SJCRH30 (cell line): Measurements from ENCODE around the gene LIN28A. TPM values are rescaled to one million over a fixed set of nuclear protein-coding genes. Genes with fewer than 3 reads are reported as not detected.
"Not testable (repeated sequence)": the region's sequence is repeated elsewhere in the genome, so short reads cannot be mapped to it uniquely, and the experiment has no call there.

ENCODE experiments used
- DNase-seq, 2 experiments: peaks; one replicate each; pipeline ENCODE4 v3.0.0-alpha.2; 2015 to 2020
- H3K27ac ChIP-seq: fragments of 250-450 bp; sonication (Bioruptor Pico); 2 replicates; pipeline ENCODE4 v1.5.1; 2020; ENCODE audit warnings: mild to moderate bottlenecking, moderate library complexity
- H3K27me3 ChIP-seq: fragments of 250-450 bp; sonication (Bioruptor Pico); 2 replicates; pipeline ENCODE4 v1.5.1; 2020; ENCODE audit warnings: mild to moderate bottlenecking, moderate library complexity
- H3K36me3 ChIP-seq: fragments of 250-450 bp; sonication (Bioruptor Pico); 2 replicates; pipeline ENCODE4 v1.5.1; 2020; ENCODE audit warnings: mild to moderate bottlenecking, moderate library complexity
- H3K4me1 ChIP-seq: fragments of 250-450 bp; sonication (Bioruptor Pico); 2 replicates; pipeline ENCODE4 v1.5.1; 2020; ENCODE audit warnings: mild to moderate bottlenecking, moderate library complexity
- H3K4me3 ChIP-seq: fragments of 250-450 bp; sonication (Bioruptor Pico); 2 replicates; pipeline ENCODE4 v1.5.1; 2020; ENCODE audit warnings: mild to moderate bottlenecking, moderate library complexity
- H3K9me3 ChIP-seq: fragments of 250-450 bp; sonication (Bioruptor Pico); replicated peaks from 2 replicates; pipeline ENCODE4 v1.5.1; 2020; ENCODE audit warnings: mild to moderate bottlenecking, moderate library complexity
- total RNA-seq: library from RNA; depleted of rRNA; stranded (reverse); fragments of >200 nt; shearing (Covaris generic); gene quantifications from 2 replicates; pipeline ENCODE4 v1.2.3, GENCODE V29; 2014; rRNA removed

Gene LIN28A
- total RNA-seq: not detected in 2 replicates

- peaks cover 4% of the 10 kb centered on the region; the same call in 1 of the 2 replicates for H3K4me1 ChIP-seq
- H3K27ac ChIP-seq: no peak within 1 kb of the TSS
- H3K4me3 ChIP-seq: no peak within 1 kb of the TSS
- H3K36me3 ChIP-seq: no peaks in the 10 kb centered on the region
- peaks cover 12% of the 10 kb centered on the region for H3K27me3 ChIP-seq
- DNase-seq: no peak
- no peaks in the 10 kb centered on the region for H3K9me3 ChIP-seq
Measured at GRCh38 chr1:26410706-26411623, at the start of gene LIN28A. TSS of gene LIN28A (plus strand) at chr1:26410817. CDS start at chr1:26410892, 75 bp downstream.

- DNase-seq: no peak
- no peak overlapping the region for H3K4me3 ChIP-seq
- no peaks in the 10 kb centered on the region for H3K4me1 ChIP-seq
- no peaks in the 10 kb centered on the region for H3K9me3 ChIP-seq
- H3K27me3 ChIP-seq: peaks cover 28% of the 10 kb centered on the region
- no peaks in the 10 kb centered on the region for H3K36me3 ChIP-seq
- H3K27ac ChIP-seq: no peak overlapping the region
Measured at GRCh38 chr1:26361605-26362122, 49.0 kb upstream of the LIN28A start.

GRCh38 chr1:26362331-26362730 lies 48.3 kb upstream of the LIN28A start:
- H3K4me3 ChIP-seq: no peak overlapping the region
- no peaks in the 10 kb centered on the region for H3K9me3 ChIP-seq
- DNase-seq: no peak
- no peaks in the 10 kb centered on the region for H3K36me3 ChIP-seq
- peaks cover 26% of the 10 kb centered on the region for H3K27me3 ChIP-seq
- H3K4me1 ChIP-seq: no peaks in the 10 kb centered on the region
- no peak overlapping the region for H3K27ac ChIP-seq

GRCh38 chr1:26363549-26364448 lies 46.8 kb upstream of the LIN28A start:
- Histone ChIP-seq H3K4me3 (no peak overlapping the region), H3K27ac (no peak overlapping the region), H3K27me3 (peaks cover 18% of the 10 kb centered on the region), H3K9me3 (no peaks in the 10 kb centered on the region), H3K36me3 (no peaks in the 10 kb centered on the region), H3K4me1 (no peaks in the 10 kb centered on the region)
- peak; percentile 83 to 90 for DNase-seq

GRCh38 chr1:26364956-26365355 lies 45.7 kb upstream of the LIN28A start:
- Histone ChIP-seq H3K4me3 (no peak overlapping the region), H3K36me3 (no peaks in the 10 kb centered on the region), H3K27ac (no peak overlapping the region), H3K27me3 (peaks cover 18% of the 10 kb centered on the region), H3K4me1 (no peaks in the 10 kb centered on the region), H3K9me3 (no peaks in the 10 kb centered on the region)
- DNase-seq: no peak

- peaks cover 15% of the 10 kb centered on the region for H3K27me3 ChIP-seq
- no peaks in the 10 kb centered on the region for H3K36me3 ChIP-seq
- DNase-seq: no peak
- H3K4me3 ChIP-seq: no peak overlapping the region
- no peaks in the 10 kb centered on the region for H3K9me3 ChIP-seq
- no peaks in the 10 kb centered on the region for H3K4me1 ChIP-seq
- no peak overlapping the region for H3K27ac ChIP-seq
Measured at GRCh38 chr1:26367441-26367840, 43.2 kb upstream of the LIN28A start.

- no peaks in the 10 kb centered on the region for H3K9me3 ChIP-seq
- H3K27ac ChIP-seq: no peak overlapping the region
- H3K27me3 ChIP-seq: peaks cover 14% of the 10 kb centered on the region
- H3K4me1 ChIP-seq: no peaks in the 10 kb centered on the region
- no peak for DNase-seq
- H3K4me3 ChIP-seq: no peak overlapping the region
- no peaks in the 10 kb centered on the region for H3K36me3 ChIP-seq
Measured at GRCh38 chr1:26368006-26368405, 42.6 kb upstream of the LIN28A start.

- Histone ChIP-seq H3K27ac (no peak overlapping the region), H3K36me3 (no peaks in the 10 kb centered on the region), H3K9me3 (no peaks in the 10 kb centered on the region), H3K4me3 (no peak overlapping the region), H3K27me3 (peaks cover 11% of the 10 kb centered on the region), H3K4me1 (no peaks in the 10 kb centered on the region)
- DNase-seq: no peak
Measured at GRCh38 chr1:26368486-26368885, 42.1 kb upstream of the LIN28A start.

- DNase-seq: no peak
- no peaks in the 10 kb centered on the region for H3K36me3 ChIP-seq
Measured at GRCh38 chr1:26370591-26371382, 39.8 kb upstream of the LIN28A start.

GRCh38 chr1:26372039-26372438 lies 38.6 kb upstream of the LIN28A start:
- Histone ChIP-seq H3K9me3 (peaks cover 6% of the 10 kb centered on the region; the same call in 1 of the 2 replicates), H3K36me3 (no peaks in the 10 kb centered on the region), H3K27me3 (peaks cover 7% of the 10 kb centered on the region; the same call in 1 of the 2 replicates), H3K4me1 (no peaks in the 10 kb centered on the region), H3K4me3 (no peak overlapping the region), H3K27ac (no peak overlapping the region)
- no peak for DNase-seq

More at GRCh38 chr1:26370591-26371382, 39.8 kb upstream of the LIN28A start:
- H3K4me3 ChIP-seq: no peak overlapping the region
- H3K4me1 ChIP-seq: no peaks in the 10 kb centered on the region
- H3K9me3 ChIP-seq: no peaks in the 10 kb centered on the region
- H3K27me3 ChIP-seq: peaks cover 7% of the 10 kb centered on the region; the same call in 1 of the 2 replicates
- no peak overlapping the region for H3K27ac ChIP-seq

GRCh38 chr1:26372611-26373010 lies 38.0 kb upstream of the LIN28A start, which contains the start of gene ZNF683:
TSS of gene ZNF683 (minus strand) at chr1:26372750. CDS start at chr1:26368571, 4,179 bp downstream.
- H3K27me3 ChIP-seq, H3K4me1 ChIP-seq, DNase-seq, H3K36me3 ChIP-seq, H3K27ac ChIP-seq, H3K9me3 ChIP-seq, H3K4me3 ChIP-seq: not testable (repeated sequence)

GRCh38 chr1:26373281-26373680 lies 37.3 kb upstream of the LIN28A start:
- peaks cover 6% of the 10 kb centered on the region; the same call in 1 of the 2 replicates for H3K9me3 ChIP-seq
- H3K27ac ChIP-seq: no peak overlapping the region
- H3K4me3 ChIP-seq: no peak overlapping the region
- H3K4me1 ChIP-seq: no peaks in the 10 kb centered on the region
- H3K27me3 ChIP-seq: peaks cover 5% of the 10 kb centered on the region; the same call in 1 of the 2 replicates
- no peaks in the 10 kb centered on the region for H3K36me3 ChIP-seq
- no peak for DNase-seq

- H3K9me3 ChIP-seq: peaks cover 6% of the 10 kb centered on the region; the same call in 1 of the 2 replicates
- H3K4me3 ChIP-seq: no peak overlapping the region
- no peaks in the 10 kb centered on the region for H3K36me3 ChIP-seq
- no peaks in the 10 kb centered on the region for H3K4me1 ChIP-seq
- peaks cover 5% of the 10 kb centered on the region; the same call in 1 of the 2 replicates for H3K27me3 ChIP-seq
- H3K27ac ChIP-seq: no peak overlapping the region
- DNase-seq: no peak
Measured at GRCh38 chr1:26373789-26374188, 36.8 kb upstream of the LIN28A start.

- H3K4me1 ChIP-seq, DNase-seq, H3K36me3 ChIP-seq, H3K27me3 ChIP-seq, H3K4me3 ChIP-seq, H3K27ac ChIP-seq, H3K9me3 ChIP-seq: not testable (repeated sequence)
Measured at GRCh38 chr1:26374361-26374760, 36.3 kb upstream of the LIN28A start.
